GM15510 (cell line): ENCODE measurements around the gene PTGER4.

Experiments
- POLR2A ChIP-seq: IDR thresholded peaks from 3 replicates; pipeline ENCODE4 v1.6.1; 2011; ENCODE audit warnings: borderline replicate concordance; ENCODE audit not compliant: insufficient read length; ENCODE audit errors: extremely low read depth

PTGER4 gene

DNA sequence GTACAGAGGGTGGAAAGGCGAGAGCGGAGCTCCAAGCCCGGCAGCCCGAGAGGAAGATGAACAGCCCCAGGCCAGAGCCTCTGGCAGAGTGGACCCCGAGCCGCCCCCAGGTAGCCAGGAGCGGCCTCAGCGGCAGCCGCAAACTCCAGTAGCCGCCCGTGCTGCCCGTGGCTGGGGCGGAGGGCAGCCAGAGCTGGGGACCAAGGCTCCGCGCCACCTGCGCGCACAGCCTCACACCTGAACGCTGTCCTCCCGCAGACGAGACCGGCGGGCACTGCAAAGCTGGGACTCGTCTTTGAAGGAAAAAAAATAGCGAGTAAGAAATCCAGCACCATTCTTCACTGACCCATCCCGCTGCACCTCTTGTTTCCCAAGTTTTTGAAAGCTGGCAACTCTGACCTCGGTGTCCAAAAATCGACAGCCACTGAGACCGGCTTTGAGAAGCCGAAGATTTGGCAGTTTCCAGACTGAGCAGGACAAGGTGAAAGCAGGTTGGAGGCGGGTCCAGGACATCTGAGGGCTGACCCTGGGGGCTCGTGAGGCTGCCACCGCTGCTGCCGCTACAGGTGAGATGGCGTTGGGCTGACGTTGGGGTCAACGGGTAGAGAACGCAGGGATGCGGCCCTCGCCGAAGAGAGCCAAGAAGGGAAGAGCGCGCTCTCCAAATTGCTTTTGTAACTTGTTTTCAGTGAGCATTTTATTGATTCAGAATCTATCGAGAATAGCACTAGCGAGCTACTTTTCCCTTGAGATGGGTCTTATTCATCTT lies at the start of gene PTGER4:
PTGER4 (plus strand) TSS at position 3 of the 769 bp plus-strand sequence. CDS start 1,079 bp downstream, outside the sequence.
- TF ChIP-seq POLR2A = peak; percentile 37

DNA sequence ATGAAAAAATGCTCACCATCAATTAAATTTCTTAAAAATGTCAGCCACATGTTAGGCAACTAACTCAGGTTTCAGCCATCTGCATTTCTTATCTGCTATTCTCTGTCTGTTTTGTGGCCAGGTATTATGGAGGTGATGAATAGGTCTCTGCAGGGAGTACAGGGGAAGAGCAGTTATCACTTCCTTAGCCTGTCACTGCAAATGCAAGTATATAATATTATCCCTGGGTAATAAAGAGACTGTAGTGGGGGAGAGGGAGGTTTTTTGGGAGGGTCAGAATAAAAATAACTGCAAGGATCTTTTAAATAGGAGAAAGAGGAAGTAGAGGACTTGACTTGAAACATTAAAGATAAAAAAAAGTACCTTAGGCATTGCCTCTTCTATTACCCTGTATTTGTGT lies 49.6 kb upstream of the PTGER4 start:
- no peak for TF ChIP-seq POLR2A

- no peak for TF ChIP-seq POLR2A
Observed at GRCh38 chr5:40631236-40631635, 48.5 kb upstream of the PTGER4 start.

- no peak for TF ChIP-seq POLR2A
Observed at GRCh38 chr5:40634154-40634553, 45.6 kb upstream of the PTGER4 start.

DNA sequence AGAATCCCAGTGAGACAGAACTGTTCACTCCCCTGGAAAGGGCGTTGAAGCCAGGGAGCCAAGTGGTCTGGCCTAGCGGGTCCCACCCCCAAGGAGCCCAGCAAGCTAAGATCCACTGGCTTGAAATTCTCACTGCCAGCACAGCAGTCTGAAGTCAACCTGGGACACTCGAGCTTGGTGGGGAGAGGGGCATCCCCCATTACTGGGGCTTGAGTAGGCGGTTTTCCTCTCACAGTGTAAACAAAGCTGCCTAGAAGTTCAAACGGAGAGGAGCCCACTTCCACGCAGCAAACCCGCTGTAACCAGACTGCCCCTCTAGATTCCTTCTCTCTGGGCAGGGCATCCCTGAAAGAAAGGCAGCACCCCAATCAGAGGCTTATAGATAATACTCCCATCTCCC lies 45.1 kb upstream of the PTGER4 start:
- TF ChIP-seq POLR2A = no peak

- TF ChIP-seq POLR2A = no peak
Observed at GRCh38 chr5:40646266-40646665, 33.4 kb upstream of the PTGER4 start.

- no peak for TF ChIP-seq POLR2A
Observed at GRCh38 chr5:40648150-40648549, 31.6 kb upstream of the PTGER4 start.

DNA sequence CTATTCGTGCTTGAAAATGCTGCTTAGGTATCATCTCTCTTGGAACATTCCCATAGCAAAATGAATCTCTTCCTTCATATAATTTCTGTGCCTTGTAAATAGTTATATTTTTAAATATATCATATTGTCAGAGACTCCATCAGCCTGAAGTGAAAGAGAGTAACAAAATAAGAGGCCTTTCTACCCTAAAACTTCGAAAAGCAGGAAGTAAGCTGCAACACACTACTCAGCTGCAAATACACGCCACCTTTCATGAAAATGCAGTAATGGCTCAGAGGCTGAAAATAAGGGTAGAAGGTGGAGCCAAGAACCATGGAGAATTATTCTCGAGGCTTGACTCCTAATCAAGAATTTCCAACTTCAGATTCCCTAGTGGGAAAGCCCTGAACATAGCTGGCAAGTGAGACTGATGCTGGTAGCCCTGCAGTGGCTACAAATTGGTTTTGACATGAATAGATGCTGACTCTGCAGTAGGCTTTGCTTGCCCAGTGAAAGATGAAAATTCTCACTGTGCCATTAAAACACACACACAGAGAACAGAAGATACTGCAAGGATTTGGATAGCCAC lies 30.2 kb upstream of the PTGER4 start:
- TF ChIP-seq POLR2A = no peak

GRCh38 chr5:40651201-40651600 lies 28.5 kb upstream of the PTGER4 start:
- TF ChIP-seq POLR2A = no peak

GRCh38 chr5:40652441-40653220 lies 27.1 kb upstream of the PTGER4 start:
- TF ChIP-seq POLR2A = no peak

GRCh38 chr5:40653221-40654022 lies 26.3 kb upstream of the PTGER4 start:
- TF ChIP-seq POLR2A = no peak

DNA sequence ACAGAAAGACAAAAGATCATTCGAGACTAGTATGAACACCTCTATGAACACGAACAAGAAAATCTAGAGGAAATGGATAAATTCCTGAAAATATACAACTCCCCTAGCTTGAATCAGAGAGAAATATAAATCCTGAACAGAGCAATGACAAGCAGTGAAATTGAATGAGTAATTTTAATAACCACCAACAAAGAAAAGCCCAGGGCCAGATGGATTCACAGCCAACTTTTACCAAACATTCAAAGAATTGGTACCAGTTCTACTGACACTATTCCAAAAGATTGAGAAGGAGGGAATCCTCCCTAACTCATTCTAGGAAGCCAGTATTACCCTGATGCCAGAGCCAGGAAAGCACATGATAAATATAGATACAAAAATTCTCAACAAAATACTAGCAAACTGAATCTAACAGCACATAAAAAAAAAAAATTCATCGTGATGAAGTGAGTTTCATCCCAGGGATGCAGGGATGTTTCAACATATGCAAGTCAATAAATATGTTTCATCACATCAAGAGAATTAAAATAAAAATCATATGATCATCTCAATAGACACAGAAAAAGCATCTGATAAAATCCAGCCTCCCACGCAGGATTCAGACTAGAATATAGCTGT lies 25.2 kb upstream of the PTGER4 start:
- TF ChIP-seq POLR2A = no peak

DNA sequence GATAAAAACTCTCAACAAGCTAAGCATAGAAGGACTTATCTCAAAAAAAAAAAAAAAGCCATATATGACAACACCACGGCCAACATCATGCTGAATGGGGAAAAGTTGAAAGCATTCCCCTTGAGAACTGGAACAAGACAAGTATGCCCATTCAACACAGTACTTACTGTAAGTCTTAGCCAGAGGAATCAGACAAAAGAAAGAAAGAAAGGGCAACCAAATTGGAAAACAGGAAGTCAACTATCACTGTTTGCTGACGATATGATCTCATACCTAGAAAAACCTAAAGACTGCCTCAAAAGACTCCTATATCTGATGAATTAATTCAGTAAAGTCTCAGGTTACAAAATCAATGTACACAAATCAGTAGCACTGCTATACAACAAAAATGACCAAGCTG lies 24.6 kb upstream of the PTGER4 start:
- TF ChIP-seq POLR2A = no peak

- no peak for TF ChIP-seq POLR2A
Observed at GRCh38 chr5:40656766-40657165, 22.9 kb upstream of the PTGER4 start.
